Lung (tissue), 16 donors: ENCODE results near the gene UPF3A. TPM values are rescaled to one million over a fixed set of nuclear protein-coding genes. Genes with fewer than 3 reads are reported as not detected.

Experiments used
- ATAC-seq: fragments of 200-7000 bp; cut with Tn5 transposase; one replicate; pipeline ENCODE4 v1.9.1; 2020; ENCODE audit warnings: moderate number of reproducible peaks; ENCODE audit not compliant: insufficient read depth, low FRiP score
- DNase-seq, 3 donors: peaks; one replicate each; pipeline ENCODE4 v3.0.0-alpha.2; 2013 to 2017
- H3K27ac ChIP-seq, 2 donors: one replicate each; pipeline ENCODE4 v1.5.1; 2013; ENCODE audit warnings: mild to moderate bottlenecking in 2 of 2, moderate library complexity in 2 of 2, control low read depth in 1 of 2, inconsistent platforms in 1 of 2, low read depth in 1 of 2, low read length in 1 of 2
- H3K27me3 ChIP-seq, 3 donors: one replicate each; pipeline ENCODE4 v1.5.1; 2013; ENCODE audit warnings: low read length in 2 of 3; ENCODE audit not compliant: control insufficient read depth in 3 of 3, insufficient read depth in 3 of 3
- H3K36me3 ChIP-seq, 4 donors: one replicate each; pipeline ENCODE4 v1.5.1; 2013; ENCODE audit warnings: low read length in 4 of 4, mild to moderate bottlenecking in 1 of 4, moderate library complexity in 1 of 4; ENCODE audit not compliant: control insufficient read depth in 4 of 4, insufficient read depth in 4 of 4
- H3K4me1 ChIP-seq, 5 donors: one replicate each; pipeline ENCODE4 v1.5.1; 2013; ENCODE audit warnings: low read length in 5 of 5, mild to moderate bottlenecking in 2 of 5, moderate library complexity in 1 of 5; ENCODE audit not compliant: control insufficient read depth in 5 of 5, insufficient read depth in 5 of 5
- H3K4me3 ChIP-seq: one replicate; pipeline ENCODE4 v1.5.1; 2013; ENCODE audit warnings: mild to moderate bottlenecking, control low read depth, moderate library complexity
- H3K9ac ChIP-seq, 2 donors: one replicate each; pipeline ENCODE4 v1.5.1; 2013; ENCODE audit warnings: low read length in 2 of 2, control low read depth in 1 of 2; ENCODE audit not compliant: insufficient read depth in 1 of 2
- H3K9me3 ChIP-seq, 4 donors: one replicate each; pipeline ENCODE4 v1.5.1; 2013; ENCODE audit warnings: low read length in 3 of 4, mild to moderate bottlenecking in 1 of 4, moderate library complexity in 1 of 4; ENCODE audit not compliant: control insufficient read depth in 4 of 4, insufficient read depth in 3 of 4
- WGBS, 2 donors: extraction: QIAGEN DNeasy Blood & Tissue Kit; methylation state at CpG; one replicate each; pipeline ENCODE4 v1.1.7; 2013; 5-methylcytosine and 5-hydroxymethylcytosine counted together
- long read RNA-seq, 5 donors: transcript quantifications; one replicate each; lab custom pipeline, GENCODE V29; 2026
- polyA plus RNA-seq, 2 donors: library from polyadenylated mRNA; stranded (reverse); fragments of 200-250 nt; gene quantifications; one replicate each; pipeline ENCODE4 v1.2.1, GENCODE V29; 2013
- total RNA-seq, 2 donors: library from RNA; depleted of rRNA in 1 of 2; stranded (reverse); fragments of >200 nt in 1 of 2; gene quantifications; one replicate each; pipeline ENCODE4 v1.2.1, GENCODE V29; 2014 to 2021
- TF ChIP-seq, protein P1 (sequence below): IDR thresholded peaks from 2 replicates; pipeline ENCODE4 v1.5.1; 2012; ENCODE audit warnings: mild to moderate bottlenecking; ENCODE audit errors: control extremely low read depth, extremely low read depth
- donor health status: control.
- donor health status: control.
- donor health status: Bipolar disorder and iron deficiency.
- donor health status: healthy.
- donor health status: DM: yes; HTN: yes; CAD: no.

The UPF3A gene, protein sequence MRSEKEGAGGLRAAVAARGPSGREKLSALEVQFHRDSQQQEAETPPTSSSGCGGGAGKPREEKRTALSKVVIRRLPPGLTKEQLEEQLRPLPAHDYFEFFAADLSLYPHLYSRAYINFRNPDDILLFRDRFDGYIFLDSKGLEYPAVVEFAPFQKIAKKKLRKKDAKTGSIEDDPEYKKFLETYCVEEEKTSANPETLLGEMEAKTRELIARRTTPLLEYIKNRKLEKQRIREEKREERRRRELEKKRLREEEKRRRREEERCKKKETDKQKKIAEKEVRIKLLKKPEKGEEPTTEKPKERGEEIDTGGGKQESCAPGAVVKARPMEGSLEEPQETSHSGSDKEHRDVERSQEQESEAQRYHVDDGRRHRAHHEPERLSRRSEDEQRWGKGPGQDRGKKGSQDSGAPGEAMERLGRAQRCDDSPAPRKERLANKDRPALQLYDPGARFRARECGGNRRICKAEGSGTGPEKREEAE
- 10 to 100 TPM; 41.6 to 43.0 TPM for total RNA-seq
- polyA plus RNA-seq, result 10 to 100 TPM; 31.3 to 57.1 TPM
- long read RNA-seq, donor 1, transcript UPF3A-209 (2 exons, 494 nt), result minor isoform, 5 of 50 reads
- long read RNA-seq, donor 1, transcript UPF3A-205 (3 exons, 423 nt), result major isoform, 13 of 50 reads
- long read RNA-seq, donor 1, partial matches to known transcripts, result 29 of 50 reads
- long read RNA-seq, donor 1, other reads (novel, unspliced or antisense), result 0 of 50 reads
- long read RNA-seq, donor 2, transcript UPF3A-209 (2 exons, 494 nt), result minor isoform, 6 of 33 reads
- long read RNA-seq, donor 2, transcript UPF3A-205 (3 exons, 423 nt), result major isoform, 11 of 33 reads
- long read RNA-seq, donor 2, partial matches to known transcripts, result 12 of 33 reads
- long read RNA-seq, donor 2, other reads (novel, unspliced or antisense), result 0 of 33 reads
- long read RNA-seq, donor 3, partial matches to known transcripts, result 19 of 29 reads
- long read RNA-seq, donor 3, other reads (novel, unspliced or antisense), result 0 of 29 reads
- long read RNA-seq, donor 4, transcript UPF3A-205 (3 exons, 423 nt), result major isoform, 22 of 41 reads
- long read RNA-seq, donor 4, partial matches to known transcripts, result 13 of 41 reads
- long read RNA-seq, donor 4, other reads (novel, unspliced or antisense), result 0 of 41 reads
- long read RNA-seq, donor 5, transcript UPF3A-205 (3 exons, 423 nt), result major isoform, 26 of 92 reads
- long read RNA-seq, donor 5, partial matches to known transcripts, result 57 of 92 reads
- long read RNA-seq, donor 5, other reads (novel, unspliced or antisense), result 0 of 92 reads

DNA sequence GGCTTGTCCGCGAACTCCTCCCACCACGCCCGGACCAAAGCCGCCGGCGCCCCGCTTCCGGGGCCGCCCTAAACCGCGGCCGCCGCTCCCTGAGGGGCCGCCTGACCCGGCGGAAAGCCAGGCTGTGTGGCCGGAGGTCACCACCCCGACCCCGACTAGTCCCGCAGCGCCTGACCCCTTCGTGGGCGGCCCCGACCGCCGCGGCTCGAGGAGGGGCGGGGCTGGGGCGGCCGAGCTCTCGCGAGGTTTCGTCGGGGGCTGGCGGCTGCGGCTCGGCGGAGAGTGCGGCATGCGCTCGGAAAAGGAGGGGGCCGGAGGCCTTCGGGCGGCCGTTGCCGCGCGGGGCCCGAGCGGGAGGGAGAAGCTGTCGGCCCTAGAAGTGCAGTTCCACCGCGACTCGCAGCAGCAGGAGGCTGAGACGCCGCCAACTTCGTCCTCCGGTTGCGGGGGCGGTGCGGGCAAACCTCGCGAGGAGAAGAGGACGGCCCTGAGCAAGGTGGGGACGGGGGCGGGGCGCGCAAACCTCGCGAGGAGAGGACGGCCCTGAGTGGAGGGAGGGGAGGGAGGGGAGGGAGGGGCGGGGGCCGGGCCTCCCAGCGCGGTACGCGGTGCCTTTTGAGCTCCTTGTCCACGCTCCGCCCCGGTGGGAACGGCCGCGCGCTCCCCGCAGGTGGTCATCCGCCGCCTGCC is at the start of gene UPF3A:
TSS of gene UPF3A (plus strand) at position 251 of the 690 bp plus-strand sequence. CDS start at position 290, 39 bp downstream.
- no peaks in the 10 kb centered on the region for H3K27me3 ChIP-seq

DNA sequence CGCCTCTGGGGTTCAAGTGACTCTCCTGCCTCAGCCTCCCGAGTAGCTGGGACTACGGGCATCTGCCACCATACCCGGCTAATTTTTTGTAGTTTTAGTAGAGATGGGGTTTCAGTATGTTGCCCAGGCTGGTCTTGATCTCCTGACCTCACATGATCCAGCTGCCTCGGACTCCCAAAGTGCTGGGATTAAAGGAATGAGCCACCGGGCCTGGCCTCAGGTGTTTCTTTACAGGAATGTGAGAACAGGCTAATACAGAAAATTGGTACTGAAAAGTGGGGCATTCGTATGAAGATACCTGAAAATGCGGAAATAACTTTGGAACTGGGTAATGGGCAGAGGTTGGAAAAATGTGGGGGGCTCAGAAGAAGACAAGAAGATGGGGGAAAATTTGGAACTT is 49.5 kb upstream of the UPF3A start:
- H3K36me3 ChIP-seq, result peaks cover 0 to 3% (median 0%) of the 10 kb centered on the region in 4 donors
- no peak for DNase-seq
- no peak overlapping the region for H3K9ac ChIP-seq
- WGBS, 2 donors, result 79 to 92% methylated on average over 8 of the region's 8 CpGs
- H3K27me3 ChIP-seq, result peaks cover 0 to 37% (median 37%) of the 10 kb centered on the region in 3 donors
- H3K9me3 ChIP-seq, result no peaks in the 10 kb centered on the region
- TF ChIP-seq, protein P1, sequence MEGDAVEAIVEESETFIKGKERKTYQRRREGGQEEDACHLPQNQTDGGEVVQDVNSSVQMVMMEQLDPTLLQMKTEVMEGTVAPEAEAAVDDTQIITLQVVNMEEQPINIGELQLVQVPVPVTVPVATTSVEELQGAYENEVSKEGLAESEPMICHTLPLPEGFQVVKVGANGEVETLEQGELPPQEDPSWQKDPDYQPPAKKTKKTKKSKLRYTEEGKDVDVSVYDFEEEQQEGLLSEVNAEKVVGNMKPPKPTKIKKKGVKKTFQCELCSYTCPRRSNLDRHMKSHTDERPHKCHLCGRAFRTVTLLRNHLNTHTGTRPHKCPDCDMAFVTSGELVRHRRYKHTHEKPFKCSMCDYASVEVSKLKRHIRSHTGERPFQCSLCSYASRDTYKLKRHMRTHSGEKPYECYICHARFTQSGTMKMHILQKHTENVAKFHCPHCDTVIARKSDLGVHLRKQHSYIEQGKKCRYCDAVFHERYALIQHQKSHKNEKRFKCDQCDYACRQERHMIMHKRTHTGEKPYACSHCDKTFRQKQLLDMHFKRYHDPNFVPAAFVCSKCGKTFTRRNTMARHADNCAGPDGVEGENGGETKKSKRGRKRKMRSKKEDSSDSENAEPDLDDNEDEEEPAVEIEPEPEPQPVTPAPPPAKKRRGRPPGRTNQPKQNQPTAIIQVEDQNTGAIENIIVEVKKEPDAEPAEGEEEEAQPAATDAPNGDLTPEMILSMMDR, result no peak
- no peak overlapping the region for H3K4me3 ChIP-seq
- peaks cover 3 to 8% (median 5%) of the 10 kb centered on the region in 5 donors for H3K4me1 ChIP-seq
- no peak for ATAC-seq
- no peak overlapping the region for H3K27ac ChIP-seq

More for the DNA sequence above, at the start of gene UPF3A:
- ATAC-seq (peak; percentile 93), DNase-seq (peak; percentile 95 to 97 (median 96))
- Histone ChIP-seq H3K27ac (peak within 1 kb of the TSS; percentile 94 to 95), H3K4me1 (peaks cover 0 to 27% (median 7%) of the 10 kb centered on the region in 5 donors), H3K9me3 (no peaks in the 10 kb centered on the region), H3K9ac (peak within 1 kb of the TSS; percentile 20 to 85), H3K36me3 (peaks cover 2 to 16% (median 5%) of the 10 kb centered on the region in 4 donors), H3K4me3 (peak within 1 kb of the TSS; percentile 72)
- 0 to 1% methylated on average over 57 to 88 of the region's 89 CpGs for WGBS, 2 donors
- TF ChIP-seq, protein P1, result no peak

DNA sequence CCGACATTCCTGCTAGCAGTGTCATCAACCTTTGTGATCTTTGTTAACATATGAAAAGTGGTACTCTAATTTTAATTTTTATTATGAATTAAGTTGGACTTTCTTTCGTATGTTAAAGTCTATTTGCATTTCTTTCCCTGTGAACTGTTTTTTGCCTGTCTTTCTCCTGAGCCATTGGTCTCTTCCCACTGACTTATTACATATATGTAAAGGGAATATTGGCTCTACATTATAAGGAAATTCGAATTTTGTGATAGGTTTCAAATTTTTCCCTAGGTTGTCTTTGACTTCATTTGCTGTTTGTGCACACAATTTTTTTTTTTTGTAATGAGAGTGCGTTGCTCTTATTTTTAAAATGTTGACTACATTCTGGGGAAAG is 47.1 kb upstream of the UPF3A start:
- Histone ChIP-seq H3K36me3 (peaks cover 9 to 17% (median 13%) of the 10 kb centered on the region in 4 donors), H3K27ac (peak overlapping the region; percentile 81 to 83), H3K4me3 (peak overlapping the region; percentile 18), H3K4me1 (peaks cover 3 to 8% (median 5%) of the 10 kb centered on the region in 5 donors), H3K9me3 (no peaks in the 10 kb centered on the region), H3K9ac (peak overlapping the region in 1 of 2 donors; percentile 1), H3K27me3 (peaks cover 0 to 18% (median 15%) of the 10 kb centered on the region in 3 donors)
- DNase-seq, result no peak
- TF ChIP-seq, protein P1, result no peak
- no peak for ATAC-seq
- 64 to 80% methylated on average over 4 of the region's 4 CpGs for WGBS, 2 donors
